ENCODE results near the gene SIX1.

Gene SIX1

DNA sequence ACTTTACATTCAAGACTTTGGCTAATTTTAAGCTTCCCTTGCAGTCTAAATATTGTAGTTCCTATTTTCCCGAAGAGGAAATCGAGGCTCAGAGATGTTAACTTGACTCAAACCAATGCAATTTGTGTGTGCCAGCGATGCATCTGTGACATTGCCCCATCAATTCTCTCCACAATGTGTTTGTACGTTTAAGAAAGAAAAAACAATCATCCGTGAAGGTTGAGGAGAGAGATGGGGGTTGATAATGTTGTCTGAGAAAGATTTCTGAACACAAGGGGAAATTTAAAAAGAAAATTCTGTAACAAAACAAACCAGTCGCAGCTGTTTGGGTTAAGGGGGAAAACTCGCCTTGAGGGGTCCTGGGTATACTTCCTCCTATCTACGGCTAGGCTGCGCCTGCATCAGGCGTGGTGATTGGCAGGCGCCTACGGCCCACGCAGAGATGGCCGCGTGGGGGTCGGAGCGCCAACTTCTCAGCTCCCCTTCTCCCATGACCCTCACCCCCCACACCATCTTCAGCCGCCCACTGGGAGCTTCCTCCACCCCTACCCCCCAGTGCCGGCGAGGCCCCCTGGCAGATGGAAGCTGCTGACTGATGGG, 12.3 kb downstream of the SIX1 start:
- TF ChIP-seq, protein P1, sequence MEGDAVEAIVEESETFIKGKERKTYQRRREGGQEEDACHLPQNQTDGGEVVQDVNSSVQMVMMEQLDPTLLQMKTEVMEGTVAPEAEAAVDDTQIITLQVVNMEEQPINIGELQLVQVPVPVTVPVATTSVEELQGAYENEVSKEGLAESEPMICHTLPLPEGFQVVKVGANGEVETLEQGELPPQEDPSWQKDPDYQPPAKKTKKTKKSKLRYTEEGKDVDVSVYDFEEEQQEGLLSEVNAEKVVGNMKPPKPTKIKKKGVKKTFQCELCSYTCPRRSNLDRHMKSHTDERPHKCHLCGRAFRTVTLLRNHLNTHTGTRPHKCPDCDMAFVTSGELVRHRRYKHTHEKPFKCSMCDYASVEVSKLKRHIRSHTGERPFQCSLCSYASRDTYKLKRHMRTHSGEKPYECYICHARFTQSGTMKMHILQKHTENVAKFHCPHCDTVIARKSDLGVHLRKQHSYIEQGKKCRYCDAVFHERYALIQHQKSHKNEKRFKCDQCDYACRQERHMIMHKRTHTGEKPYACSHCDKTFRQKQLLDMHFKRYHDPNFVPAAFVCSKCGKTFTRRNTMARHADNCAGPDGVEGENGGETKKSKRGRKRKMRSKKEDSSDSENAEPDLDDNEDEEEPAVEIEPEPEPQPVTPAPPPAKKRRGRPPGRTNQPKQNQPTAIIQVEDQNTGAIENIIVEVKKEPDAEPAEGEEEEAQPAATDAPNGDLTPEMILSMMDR (IDR thresholded peaks at IDR 0.05; ENCODE audit: low read depth, low read length), result no peak
- DNase-seq (ENCODE audit: low read depth in 2 of 2), result no peak
- H3K4me3 ChIP-seq (replicated peaks in 1 of 2; ENCODE audit: low read depth in 2 of 2, low read length in 2 of 2), result no peak overlapping the region

DNA sequence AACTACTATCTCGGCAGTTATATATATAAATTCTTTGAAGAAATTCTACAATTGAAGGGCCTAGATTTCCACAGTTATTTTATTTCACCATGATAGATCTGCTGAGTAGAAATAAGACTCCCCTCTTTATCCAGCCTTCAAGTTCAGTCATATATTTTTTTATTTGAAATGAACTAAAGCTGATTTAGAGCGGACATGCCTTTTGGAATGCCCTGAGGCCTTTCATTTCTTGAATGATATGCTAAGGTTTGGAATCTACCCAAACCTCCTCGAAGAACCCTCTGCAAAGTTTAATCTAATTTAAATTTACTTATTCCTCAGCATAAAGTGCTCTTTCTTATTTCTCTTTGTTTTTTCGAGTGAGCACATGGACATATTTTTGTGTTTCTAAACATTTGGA, 15.1 kb downstream of the SIX1 start:
- TF ChIP-seq, protein P1 (IDR thresholded peaks at IDR 0.05; ENCODE audit: low read depth, low read length), result no peak
- DNase-seq (ENCODE audit: low read depth in 2 of 2), result no peak
- H3K4me3 ChIP-seq (replicated peaks in 1 of 2; ENCODE audit: low read depth in 2 of 2, low read length in 2 of 2), result no peak overlapping the region

DNA sequence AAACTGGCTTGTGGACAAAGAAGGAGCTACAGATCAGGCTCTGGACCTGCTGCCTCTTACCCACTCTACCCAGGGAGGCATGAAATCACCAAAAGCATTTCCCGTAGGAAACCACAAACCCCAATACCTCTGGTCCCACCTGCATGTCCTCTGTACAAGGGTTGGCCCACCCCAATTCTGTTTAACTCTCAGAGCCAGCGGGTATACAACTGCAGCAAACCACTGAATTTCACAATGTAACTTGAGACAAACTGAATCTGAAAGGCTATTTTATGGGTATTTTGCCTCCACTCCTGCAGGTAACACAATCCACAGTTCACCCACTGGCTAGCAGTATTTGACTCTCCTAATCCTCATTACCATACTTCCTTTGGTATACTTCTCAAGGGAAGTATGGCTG, 16.5 kb downstream of the SIX1 start:
- TF ChIP-seq, protein P1 (IDR thresholded peaks at IDR 0.05; ENCODE audit: low read depth, low read length), result no peak
- H3K4me3 ChIP-seq (replicated peaks in 1 of 2; ENCODE audit: low read depth in 2 of 2, low read length in 2 of 2), result no peak overlapping the region
- no peak for DNase-seq (ENCODE audit: low read depth in 2 of 2)

DNA sequence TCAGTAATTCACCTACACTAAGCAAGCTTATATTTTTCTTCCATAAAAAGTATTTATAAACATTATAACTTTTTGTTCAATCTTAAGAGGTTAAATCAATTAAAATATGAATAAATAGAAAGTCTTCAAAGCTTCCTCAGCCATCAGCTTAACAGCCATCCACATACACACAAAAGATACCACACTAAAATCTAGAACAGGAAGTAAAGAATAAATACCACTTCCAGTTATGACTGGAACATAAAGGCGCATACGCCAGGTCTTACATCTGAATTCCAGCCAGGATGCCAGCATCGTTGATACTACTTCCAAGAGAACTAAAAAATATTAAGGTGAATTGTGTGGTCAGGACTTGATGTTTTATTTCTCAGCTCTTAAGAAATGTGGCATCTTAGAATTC, 17.0 kb downstream of the SIX1 start:
- no peak overlapping the region for H3K4me3 ChIP-seq (replicated peaks in 1 of 2; ENCODE audit: low read depth in 2 of 2, low read length in 2 of 2)
- no peak for DNase-seq (ENCODE audit: low read depth in 2 of 2)
- TF ChIP-seq, protein P1 (IDR thresholded peaks at IDR 0.05; ENCODE audit: low read depth, low read length), result no peak

DNA sequence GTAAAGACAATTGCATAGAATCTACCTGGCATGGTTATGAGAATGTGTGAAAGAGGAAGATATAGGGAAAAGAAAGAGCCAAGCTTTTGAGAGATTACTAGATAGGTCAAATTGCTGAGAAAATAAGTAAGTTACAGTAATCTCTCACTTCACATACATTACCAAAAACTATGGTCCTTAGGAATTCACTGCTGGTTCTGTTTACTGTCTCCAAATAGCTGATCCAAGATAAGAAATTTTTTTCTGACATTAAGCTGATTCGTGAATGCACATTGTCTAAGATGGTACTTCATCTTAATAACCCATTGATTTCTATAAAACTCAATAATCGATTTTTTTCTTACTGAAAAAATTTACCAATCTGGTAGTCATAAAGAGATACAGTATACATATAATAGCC, 17.4 kb downstream of the SIX1 start:
- no peak for DNase-seq (ENCODE audit: low read depth in 2 of 2)
- H3K4me3 ChIP-seq (replicated peaks in 1 of 2; ENCODE audit: low read depth in 2 of 2, low read length in 2 of 2), result no peak overlapping the region
- TF ChIP-seq, protein P1 (IDR thresholded peaks at IDR 0.05; ENCODE audit: low read depth, low read length), result no peak

DNA sequence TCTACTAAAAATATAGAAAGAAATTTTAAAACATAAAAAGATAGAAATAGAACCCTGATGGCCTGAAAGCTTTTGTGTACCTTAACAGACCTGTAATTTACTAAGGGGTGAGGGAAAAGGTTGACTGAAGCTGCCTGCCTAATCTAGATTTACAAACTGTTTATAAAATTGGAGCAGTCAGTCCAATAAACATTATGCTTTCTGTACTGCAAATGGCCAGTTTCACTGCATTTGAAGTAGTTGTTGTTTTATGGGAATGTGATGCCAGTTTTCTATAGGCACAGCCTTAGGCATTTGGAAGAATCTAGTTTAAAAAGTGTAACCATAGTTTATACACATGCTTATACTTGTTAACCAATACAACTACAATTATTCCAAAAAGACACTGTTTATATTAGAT, 19.1 kb downstream of the SIX1 start:
- no peak overlapping the region for H3K4me3 ChIP-seq (replicated peaks in 1 of 2; ENCODE audit: low read depth in 2 of 2, low read length in 2 of 2)
- TF ChIP-seq, protein P1 (IDR thresholded peaks at IDR 0.05; ENCODE audit: low read depth, low read length), result no peak
- no peak for DNase-seq (ENCODE audit: low read depth in 2 of 2)

DNA sequence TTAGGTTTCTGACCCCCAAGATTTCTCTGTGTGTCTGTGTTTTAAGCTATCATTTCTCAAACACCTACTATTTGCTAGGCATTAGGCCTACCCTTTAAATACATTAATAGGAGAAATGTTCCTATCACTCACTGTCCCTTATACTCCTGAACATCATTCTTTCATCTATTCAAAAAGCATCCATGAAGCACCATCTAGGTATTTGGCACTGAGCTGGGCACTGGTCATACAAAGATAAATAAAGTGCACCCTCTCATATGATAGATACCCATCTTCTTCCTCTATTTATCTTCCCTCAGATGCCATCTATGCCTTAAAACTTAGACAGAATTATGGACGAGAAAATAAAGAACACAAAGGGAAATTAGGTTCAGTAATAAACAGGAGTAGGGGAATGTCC, 20.4 kb downstream of the SIX1 start:
- DNase-seq (ENCODE audit: low read depth in 2 of 2), result no peak

More for the DNA sequence above, 20.4 kb downstream of the SIX1 start:
- H3K4me3 ChIP-seq (replicated peaks in 1 of 2; ENCODE audit: low read depth in 2 of 2, low read length in 2 of 2), result no peak overlapping the region
- TF ChIP-seq, protein P1 (IDR thresholded peaks at IDR 0.05; ENCODE audit: low read depth, low read length), result no peak

All from cardiac fibroblast (primary cell).